Stimulated activated CD4-positive, alpha-beta T cell treated with anti-CD3 and anti-CD28 coated beads, Interleukin-12 subunit alpha, Interleukin-12 subunit beta, amount 100 ng/mL, for 24 hours (primary cell): ENCODE results near the gene ABHD17B.
"Not testable (repeated sequence)": the region's sequence is repeated elsewhere in the genome, so short reads cannot be mapped to it uniquely, and the experiment has no call there.

Source experiments
- DNase-seq, 2 experiments: peaks; one replicate each; pipeline ENCODE4 v3.0.0-alpha.2; 2020; ENCODE audit warnings: low read depth in 2 of 2

The ABHD17B gene

GRCh38 chr9:71911061-71911907, at the start of gene ABHD17B, which contains the start of gene C9orf85:
ABHD17B (minus strand) TSS chr9:71911193; CDS start chr9:71875080, 36,113 bp downstream.
C9orf85 (plus strand) TSS chr9:71911639; CDS start chr9:71911735, 96 bp downstream.
- peak; percentile 91 to 95 for DNase-seq

GRCh38 chr9:71955300-71955915, 44.4 kb upstream of the ABHD17B start:
- DNase-seq: no peak

GRCh38 chr9:71954652-71955051, 43.7 kb upstream of the ABHD17B start:
- DNase-seq: not testable (repeated sequence)

- DNase-seq: no peak
These were observed 33.9 kb upstream of the ABHD17B start for GRCh38 chr9:71944754-71945375.

GRCh38 chr9:71941998-71942567, 31.1 kb upstream of the ABHD17B start:
- no peak for DNase-seq

GRCh38 chr9:71941060-71941568, 30.1 kb upstream of the ABHD17B start:
- DNase-seq: no peak

GRCh38 chr9:71937898-71938297, 26.9 kb upstream of the ABHD17B start:
- no peak for DNase-seq

GRCh38 chr9:71937070-71937625, 26.2 kb upstream of the ABHD17B start:
- DNase-seq: no peak

GRCh38 chr9:71936066-71936465, 25.1 kb upstream of the ABHD17B start:
- no peak for DNase-seq

- no peak for DNase-seq
These were observed 20.2 kb upstream of the ABHD17B start for GRCh38 chr9:71931166-71931565.

GRCh38 chr9:71929791-71930440, 18.9 kb upstream of the ABHD17B start:
- no peak for DNase-seq

GRCh38 chr9:71929223-71929622, 18.2 kb upstream of the ABHD17B start:
- no peak for DNase-seq

GRCh38 chr9:71928806-71929205, 17.8 kb upstream of the ABHD17B start:
- no peak for DNase-seq

- no peak for DNase-seq
These were observed 17.4 kb upstream of the ABHD17B start for GRCh38 chr9:71928376-71928775.

- DNase-seq: no peak
These were observed 14.8 kb upstream of the ABHD17B start for GRCh38 chr9:71925834-71926233.

GRCh38 chr9:71924576-71924975, 13.6 kb upstream of the ABHD17B start:
- DNase-seq: no peak

GRCh38 chr9:71921190-71921814, 10.3 kb upstream of the ABHD17B start:
- no peak for DNase-seq

- DNase-seq: no peak
These were observed 9.6 kb upstream of the ABHD17B start for GRCh38 chr9:71920456-71921189.

GRCh38 chr9:71918419-71918818, 7.4 kb upstream of the ABHD17B start:
- no peak for DNase-seq
